WTC11 (cell line): ENCODE data around the gene ZNF300. TPM values are rescaled to one million over a fixed set of nuclear protein-coding genes. Genes with fewer than 3 reads are reported as not detected.

Experiments used
- ATAC-seq: fragments of 200-7000 bp; cut with Tn5 transposase; 2 replicates; pipeline ENCODE4 v1.10.0; 2021; ENCODE audit warnings: mild to moderate bottlenecking, moderate library complexity
- CTCF ChIA-PET: fragments of 300-600 bp; sonication (Branson Sonifier 250); formaldehyde crosslinking; loops from one replicate; lab custom pipeline; 2021; ENCODE audit warnings: antibody characterized with exemption; lab: Charles Lee
- POLR2A ChIA-PET: fragments of 350-600 bp; sonication (Branson Sonifier 250); formaldehyde crosslinking; loops from one replicate; lab custom pipeline; 2021; ENCODE audit warnings: antibody characterized with exemption; lab: Charles Lee
- DNase-seq: peaks from one replicate; pipeline ENCODE4 v3.0.0; 2021; ENCODE audit warnings: low spot score
- H3K27ac Mint-ChIP-seq: 2 replicates; pipeline ENCODE4 v1.8.0; 2021; ENCODE audit warnings: mixed read lengths
- H3K27me3 Mint-ChIP-seq: 2 replicates; pipeline ENCODE4 v1.8.0; 2021; ENCODE audit warnings: low read depth, mild to moderate bottlenecking, moderate library complexity, mixed read lengths
- H3K36me3 Mint-ChIP-seq: 2 replicates; pipeline ENCODE4 v1.8.0; 2021; ENCODE audit warnings: mixed read lengths
- H3K4me1 Mint-ChIP-seq: 2 replicates; pipeline ENCODE4 v1.8.0; 2022; ENCODE audit warnings: mixed read lengths
- H3K4me3 Mint-ChIP-seq: 2 replicates; pipeline ENCODE4 v1.8.0; 2021; ENCODE audit warnings: mild to moderate bottlenecking, moderate library complexity, mixed read lengths
- H3K9me3 Mint-ChIP-seq: 2 replicates; pipeline ENCODE4 v1.8.0; 2021; ENCODE audit warnings: mixed read lengths
- ARID4B ChIP-seq: sonication (generic); formaldehyde crosslinking; IDR thresholded peaks from 2 replicates; pipeline ENCODE4 v1.8.0; 2023; ENCODE audit warnings: missing genetic modification reagents, mild to moderate bottlenecking, borderline replicate concordance
- CTCF ChIP-seq: fragments of 200-600 bp; IDR thresholded peaks from 2 replicates; pipeline ENCODE4 v1.8.0; 2022; ENCODE audit warnings: antibody characterized with exemption
- E2F1 ChIP-seq: sonication (generic); formaldehyde crosslinking; IDR thresholded peaks from 2 replicates; pipeline ENCODE4 v1.8.0; 2022; ENCODE audit warnings: mild to moderate bottlenecking, missing genetic modification reagents
- ESRRA ChIP-seq: sonication (generic); formaldehyde crosslinking; IDR thresholded peaks from 2 replicates; pipeline ENCODE4 v1.8.1; 2022; ENCODE audit warnings: mild to moderate bottlenecking, missing genetic modification reagents, borderline replicate concordance
- JAZF1 ChIP-seq: fragments of 250-450 bp; sonication (Bioruptor Pico); IDR thresholded peaks from 2 replicates; pipeline ENCODE4 v1.9.0; 2021; ENCODE audit warnings: moderate library complexity, mild to moderate bottlenecking, inconsistent platforms
- KAT7 ChIP-seq: sonication (generic); formaldehyde crosslinking; IDR thresholded peaks from 2 replicates; pipeline ENCODE4 v1.8.1; 2023; ENCODE audit warnings: missing genetic modification reagents, mild to moderate bottlenecking, borderline replicate concordance
- NR2C2 ChIP-seq: sonication (generic); formaldehyde crosslinking; IDR thresholded peaks from 2 replicates; pipeline ENCODE4 v1.8.0; 2022; ENCODE audit warnings: mild to moderate bottlenecking, missing genetic modification reagents
- OVOL2 ChIP-seq: fragments of 250-450 bp; sonication (Bioruptor Pico); IDR thresholded peaks from 2 replicates; pipeline ENCODE4 v1.9.0; 2021; ENCODE audit warnings: mild to moderate bottlenecking, borderline replicate concordance
- PREB ChIP-seq: sonication (generic); formaldehyde crosslinking; IDR thresholded peaks from 2 replicates; pipeline ENCODE4 v1.8.1; 2022; ENCODE audit warnings: mild to moderate bottlenecking, missing genetic modification reagents, moderate library complexity, borderline replicate concordance
- SMAD3 ChIP-seq: sonication (generic); formaldehyde crosslinking; IDR thresholded peaks from 2 replicates; pipeline ENCODE4 v1.8.0; 2022; ENCODE audit warnings: missing genetic modification reagents, mild to moderate bottlenecking, borderline replicate concordance
- SP1 ChIP-seq: sonication (generic); formaldehyde crosslinking; conservative IDR thresholded peaks from 2 replicates; pipeline ENCODE4 v1.8.1; 2022; ENCODE audit warnings: missing genetic modification reagents
- TP53 ChIP-seq: sonication (generic); formaldehyde crosslinking; IDR thresholded peaks from 2 replicates; pipeline ENCODE4 v1.8.1; 2023; ENCODE audit warnings: mild to moderate bottlenecking, missing genetic modification reagents
- ZNF219 ChIP-seq: sonication (generic); formaldehyde crosslinking; IDR thresholded peaks from 2 replicates; pipeline ENCODE4 v1.8.0; 2023; ENCODE audit warnings: missing genetic modification reagents, mild to moderate bottlenecking, borderline replicate concordance
- ZNF281 ChIP-seq: sonication (generic); formaldehyde crosslinking; IDR thresholded peaks from 2 replicates; pipeline ENCODE4 v1.8.0; 2023; ENCODE audit warnings: mild to moderate bottlenecking, missing genetic modification reagents
- ZNF396 ChIP-seq: fragments of 250-450 bp; sonication (Bioruptor Pico); IDR thresholded peaks from 2 replicates; pipeline ENCODE4 v1.8.0; 2021; ENCODE audit warnings: mild to moderate bottlenecking, moderate library complexity, borderline replicate concordance
- total RNA-seq: library from RNA; stranded (reverse); gene quantifications from 3 replicates; pipeline ENCODE4 v1.2.3, GENCODE V29; 2021

ZNF300 gene
- total RNA-seq, 1 experiment from 2014 or later = 17.9 TPM

- H3K9me3 Mint-ChIP-seq = peaks cover 83% of the 10 kb centered on the region
- TF ChIP-seq ZNF219 (CRISPR knock-in tag) (no peak), SP1 (CRISPR knock-in tag) (no peak), ZNF281 (CRISPR knock-in tag) (no peak), KAT7 (CRISPR knock-in tag) (no peak), NR2C2 (CRISPR knock-in tag) (no peak), ZNF396 (CRISPR knock-in tag) (no peak), PREB (CRISPR knock-in tag) (no peak), ESRRA (no peak), OVOL2 (CRISPR knock-in tag) (no peak), ARID4B (CRISPR knock-in tag) (no peak), SMAD3 (no peak), TP53 (no peak), JAZF1 (CRISPR knock-in tag) (no peak), E2F1 (CRISPR knock-in tag) (no peak), CTCF (no peak)
- POLR2A ChIA-PET = no interaction called here
These were observed 7.6 kb upstream of the ZNF300 start for GRCh38 chr5:150912312-150912814.

More at GRCh38 chr5:150912312-150912814, 7.6 kb upstream of the ZNF300 start:
- Mint-ChIP-seq H3K4me1 (no peaks in the 10 kb centered on the region), H3K36me3 (peaks cover 35% of the 10 kb centered on the region), H3K27ac (no peak overlapping the region), H3K4me3 (no peak overlapping the region), H3K27me3 (peaks cover 57% of the 10 kb centered on the region)
- CTCF ChIA-PET = no interaction called here
- no peak for ATAC-seq
- DNase-seq = no peak
